Neural progenitor cell (in vitro differentiated cells): ENCODE measurements around the gene BTNL8.

Source experiments
- EZH2phosphoT487 ChIP-seq: fragments of 200-600 bp; sonication (generic); IDR thresholded peaks from 2 replicates; pipeline ENCODE4 v1.6.1; 2017; ENCODE audit warnings: antibody characterized with exemption
- TF ChIP-seq, protein P1 (sequence below): fragments of 200-600 bp; sonication (generic); IDR thresholded peaks from 2 replicates; pipeline ENCODE4 v1.5.1; 2017; ENCODE audit warnings: antibody characterized with exemption, mild to moderate bottlenecking

DNA sequence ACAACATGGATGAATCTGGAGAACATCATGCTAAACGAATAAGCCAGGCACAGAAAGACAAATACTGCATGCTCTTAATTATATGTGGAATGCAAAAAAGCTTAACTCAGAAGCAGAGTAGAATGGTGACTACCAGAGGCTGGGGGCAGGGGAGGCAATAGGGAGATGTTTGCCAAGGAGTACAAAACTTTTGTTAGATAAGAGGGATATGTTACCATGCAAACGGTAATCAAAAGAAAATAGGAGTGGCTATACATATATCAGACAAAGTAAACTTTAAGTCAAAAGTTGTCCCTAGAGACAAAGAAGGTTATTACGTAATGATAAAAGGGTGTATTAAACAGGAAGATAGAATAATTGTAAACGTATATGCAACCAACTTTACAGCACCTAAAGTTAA lies 71.9 kb downstream of the BTNL8 start:
- TF ChIP-seq, protein P1, sequence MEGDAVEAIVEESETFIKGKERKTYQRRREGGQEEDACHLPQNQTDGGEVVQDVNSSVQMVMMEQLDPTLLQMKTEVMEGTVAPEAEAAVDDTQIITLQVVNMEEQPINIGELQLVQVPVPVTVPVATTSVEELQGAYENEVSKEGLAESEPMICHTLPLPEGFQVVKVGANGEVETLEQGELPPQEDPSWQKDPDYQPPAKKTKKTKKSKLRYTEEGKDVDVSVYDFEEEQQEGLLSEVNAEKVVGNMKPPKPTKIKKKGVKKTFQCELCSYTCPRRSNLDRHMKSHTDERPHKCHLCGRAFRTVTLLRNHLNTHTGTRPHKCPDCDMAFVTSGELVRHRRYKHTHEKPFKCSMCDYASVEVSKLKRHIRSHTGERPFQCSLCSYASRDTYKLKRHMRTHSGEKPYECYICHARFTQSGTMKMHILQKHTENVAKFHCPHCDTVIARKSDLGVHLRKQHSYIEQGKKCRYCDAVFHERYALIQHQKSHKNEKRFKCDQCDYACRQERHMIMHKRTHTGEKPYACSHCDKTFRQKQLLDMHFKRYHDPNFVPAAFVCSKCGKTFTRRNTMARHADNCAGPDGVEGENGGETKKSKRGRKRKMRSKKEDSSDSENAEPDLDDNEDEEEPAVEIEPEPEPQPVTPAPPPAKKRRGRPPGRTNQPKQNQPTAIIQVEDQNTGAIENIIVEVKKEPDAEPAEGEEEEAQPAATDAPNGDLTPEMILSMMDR: no peak
- TF ChIP-seq EZH2phosphoT487: no peak
